ENCODE results near the gene ESRRB.

The ESRRB gene

GRCh38 chr14:76377735-76378074, 1.8 kb downstream of the ESRRB start:
- Histone ChIP-seq H3K9me3 (ENCODE audit: severe bottlenecking) (no peaks in the 10 kb centered on the region), H3K27ac (no peak overlapping the region), H3K36me3 (no peaks in the 10 kb centered on the region), H3K27me3 (ENCODE audit: insufficient read depth, low read depth, severe bottlenecking) (peaks cover 22% of the 10 kb centered on the region), H3K4me3 (ENCODE audit: low read depth, low read length) (peak overlapping the region; percentile 60)
- DNase-seq, result no peak
- TF ChIP-seq CTCF (IDR thresholded peaks at IDR 0.05; ENCODE audit: low read depth, low read length), result no peak

GRCh38 chr14:76380991-76381390, 5.1 kb downstream of the ESRRB start:
- TF ChIP-seq CTCF (IDR thresholded peaks at IDR 0.05; ENCODE audit: low read depth, low read length), result no peak
- Histone ChIP-seq H3K4me3 (ENCODE audit: low read depth, low read length) (no peak overlapping the region), H3K27ac (no peak overlapping the region), H3K36me3 (no peaks in the 10 kb centered on the region), H3K27me3 (ENCODE audit: insufficient read depth, low read depth, severe bottlenecking) (peaks cover 22% of the 10 kb centered on the region), H3K9me3 (ENCODE audit: severe bottlenecking) (no peaks in the 10 kb centered on the region)
- DNase-seq, result no peak

GRCh38 chr14:76381817-76382494, 6.0 kb downstream of the ESRRB start:
- H3K4me3 ChIP-seq (ENCODE audit: low read depth, low read length), result no peak overlapping the region
- no peak for TF ChIP-seq CTCF (IDR thresholded peaks at IDR 0.05; ENCODE audit: low read depth, low read length)
- H3K9me3 ChIP-seq (ENCODE audit: severe bottlenecking), result no peaks in the 10 kb centered on the region
- H3K36me3 ChIP-seq, result no peaks in the 10 kb centered on the region
- H3K27ac ChIP-seq, result no peak overlapping the region
- DNase-seq, result no peak
- peaks cover 13% of the 10 kb centered on the region for H3K27me3 ChIP-seq (ENCODE audit: insufficient read depth, low read depth, severe bottlenecking)

GRCh38 chr14:76382495-76382832, 6.5 kb downstream of the ESRRB start:
- DNase-seq, result no peak
- Histone ChIP-seq H3K27ac (no peak overlapping the region), H3K27me3 (ENCODE audit: insufficient read depth, low read depth, severe bottlenecking) (peaks cover 8% of the 10 kb centered on the region), H3K9me3 (ENCODE audit: severe bottlenecking) (no peaks in the 10 kb centered on the region), H3K4me3 (ENCODE audit: low read depth, low read length) (no peak overlapping the region), H3K36me3 (no peaks in the 10 kb centered on the region)
- no peak for TF ChIP-seq CTCF (IDR thresholded peaks at IDR 0.05; ENCODE audit: low read depth, low read length)

- Histone ChIP-seq H3K4me3 (ENCODE audit: low read depth, low read length) (no peak overlapping the region), H3K9me3 (ENCODE audit: severe bottlenecking) (no peaks in the 10 kb centered on the region), H3K27ac (no peak overlapping the region), H3K36me3 (no peaks in the 10 kb centered on the region), H3K27me3 (ENCODE audit: insufficient read depth, low read depth, severe bottlenecking) (no peaks in the 10 kb centered on the region)
- DNase-seq, result no peak
- no peak for TF ChIP-seq CTCF (IDR thresholded peaks at IDR 0.05; ENCODE audit: low read depth, low read length)
Observed at GRCh38 chr14:76385435-76385834, 9.5 kb downstream of the ESRRB start.

Data from WERI-Rb-1 (cell line).